ENCODE measurements around the gene LHFPL2.

- TF ChIP-seq EP300 (IDR thresholded peaks at IDR 0.05) (no peak), CTCF (IDR thresholded peaks at IDR 0.05) (no peak), POLR2AphosphoS5 (IDR thresholded peaks at IDR 0.05) (no peak)
These were observed 85.0 kb downstream of the LHFPL2 start for GRCh38 chr5:78563621-78564020.

Data from suprapubic skin (tissue), 4 donors.